ENCODE data around the gene STOM.

STOM gene

GRCh38 chr9:121350036-121350435, 20.0 kb downstream of the STOM start:
- TF ChIP-seq REST (IDR thresholded peaks at IDR 0.05; ENCODE audit: insufficient read depth in 1 of 2, low read depth in 2 of 2, low read length in 2 of 2) (no peak), POLR2AphosphoS5 (IDR thresholded peaks at IDR 0.05; ENCODE audit: low read depth, low read length) (no peak), FOXP2 (optimal IDR thresholded peaks at IDR 0.05; ENCODE audit: borderline replicate concordance, extremely low read depth, extremely low read length, insufficient read depth) (no peak), SIN3A (IDR thresholded peaks at IDR 0.05; ENCODE audit: borderline replicate concordance, insufficient read depth, low read length) (no peak), TAF1 (IDR thresholded peaks at IDR 0.05; ENCODE audit: borderline replicate concordance, insufficient read depth, low read length) (no peak)

- TF ChIP-seq TAF1 (IDR thresholded peaks at IDR 0.05; ENCODE audit: borderline replicate concordance, insufficient read depth, low read length) (no peak), FOXP2 (optimal IDR thresholded peaks at IDR 0.05; ENCODE audit: borderline replicate concordance, extremely low read depth, extremely low read length, insufficient read depth) (no peak), SIN3A (IDR thresholded peaks at IDR 0.05; ENCODE audit: borderline replicate concordance, insufficient read depth, low read length) (no peak)
Observed at GRCh38 chr9:121349009-121349408, 21.0 kb downstream of the STOM start.

DNA sequence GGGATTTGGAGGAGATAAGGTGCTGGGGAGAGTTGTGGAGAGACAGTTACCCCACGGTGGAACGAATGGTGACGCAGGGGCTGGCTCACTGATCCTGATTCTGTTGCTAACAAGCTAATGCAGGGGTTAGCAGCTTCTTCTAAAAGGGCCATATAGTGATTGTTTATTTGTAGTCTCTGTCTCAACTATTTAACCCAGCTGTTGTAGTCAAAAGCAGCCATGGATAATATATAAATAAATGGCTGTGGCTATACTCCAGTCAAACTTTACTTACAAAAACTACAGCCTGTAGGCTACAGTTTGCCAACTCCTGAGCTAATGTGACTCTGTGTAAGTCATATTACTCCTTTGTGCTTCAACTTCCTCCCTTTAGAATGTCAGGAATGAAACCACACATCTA, 21.8 kb downstream of the STOM start:
- no peak for TF ChIP-seq POLR2AphosphoS5 (IDR thresholded peaks at IDR 0.05; ENCODE audit: low read depth, low read length)
- TF ChIP-seq SIN3A (IDR thresholded peaks at IDR 0.05; ENCODE audit: borderline replicate concordance, insufficient read depth, low read length), result no peak
- TF ChIP-seq FOXP2 (optimal IDR thresholded peaks at IDR 0.05; ENCODE audit: borderline replicate concordance, extremely low read depth, extremely low read length, insufficient read depth), result no peak
- no peak for TF ChIP-seq TAF1 (IDR thresholded peaks at IDR 0.05; ENCODE audit: borderline replicate concordance, insufficient read depth, low read length)
- TF ChIP-seq REST (IDR thresholded peaks at IDR 0.05; ENCODE audit: insufficient read depth in 1 of 2, low read depth in 2 of 2, low read length in 2 of 2), result no peak

- TF ChIP-seq TAF1 (IDR thresholded peaks at IDR 0.05; ENCODE audit: borderline replicate concordance, insufficient read depth, low read length), result no peak
- no peak for TF ChIP-seq FOXP2 (optimal IDR thresholded peaks at IDR 0.05; ENCODE audit: borderline replicate concordance, extremely low read depth, extremely low read length, insufficient read depth)
- no peak for TF ChIP-seq REST (IDR thresholded peaks at IDR 0.05; ENCODE audit: insufficient read depth in 1 of 2, low read depth in 2 of 2, low read length in 2 of 2)
- TF ChIP-seq POLR2AphosphoS5 (IDR thresholded peaks at IDR 0.05; ENCODE audit: low read depth, low read length), result no peak
- no peak for TF ChIP-seq SIN3A (IDR thresholded peaks at IDR 0.05; ENCODE audit: borderline replicate concordance, insufficient read depth, low read length)
Observed at GRCh38 chr9:121345070-121345469, 25.0 kb downstream of the STOM start.

- TF ChIP-seq SIN3A (IDR thresholded peaks at IDR 0.05; ENCODE audit: borderline replicate concordance, insufficient read depth, low read length) (no peak), TAF1 (IDR thresholded peaks at IDR 0.05; ENCODE audit: borderline replicate concordance, insufficient read depth, low read length) (no peak), FOXP2 (optimal IDR thresholded peaks at IDR 0.05; ENCODE audit: borderline replicate concordance, extremely low read depth, extremely low read length, insufficient read depth) (no peak), POLR2AphosphoS5 (IDR thresholded peaks at IDR 0.05; ENCODE audit: low read depth, low read length) (no peak), REST (IDR thresholded peaks at IDR 0.05; ENCODE audit: insufficient read depth in 1 of 2, low read depth in 2 of 2, low read length in 2 of 2) (no peak)
Observed at GRCh38 chr9:121344184-121344583, 25.9 kb downstream of the STOM start.
